HFFc6 (cell line): ENCODE results near the gene DNASE1L1. TPM values are rescaled to one million over a fixed set of nuclear protein-coding genes. Genes with fewer than 3 reads are reported as not detected.

Experiments used
- DNase-seq: peaks from one replicate; pipeline ENCODE4 v3.0.0-alpha.2; 2018
- H3K27ac Mint-ChIP-seq: 2 replicates; pipeline ENCODE4 v1.8.0; 2020; ENCODE audit warnings: mild to moderate bottlenecking, mixed read lengths
- H3K27me3 Mint-ChIP-seq: 2 replicates; pipeline ENCODE4 v1.8.0; 2021; ENCODE audit warnings: mild to moderate bottlenecking, moderate library complexity, mixed read lengths; ENCODE audit not compliant: insufficient read depth
- H3K36me3 Mint-ChIP-seq: 2 replicates; pipeline ENCODE4 v1.8.0; 2021; ENCODE audit warnings: low read depth, mixed read lengths
- H3K4me1 Mint-ChIP-seq: 2 replicates; pipeline ENCODE4 v1.8.0; 2020; ENCODE audit warnings: low read depth, mixed read lengths
- H3K4me3 Mint-ChIP-seq: 2 replicates; pipeline ENCODE4 v1.8.0; 2020; ENCODE audit warnings: mild to moderate bottlenecking, moderate library complexity, mixed read lengths
- H3K9me3 Mint-ChIP-seq: 2 replicates; pipeline ENCODE4 v1.8.0; 2020; ENCODE audit warnings: mild to moderate bottlenecking, mixed read lengths
- CTCF ChIP-seq: fragments of 200-600 bp; sonication (generic); IDR thresholded peaks from 2 replicates; pipeline ENCODE4 v1.5.0; 2021; ENCODE audit warnings: antibody characterized with exemption, mild to moderate bottlenecking
- total RNA-seq, 6 experiments: library from RNA; stranded (reverse); fragmentation: NEBNext Ultra II Directional; extraction: Animal tissue kit (Norgen Biotek cat#: 25700); gene quantifications; 2 replicates in 1 of 6; 3 replicates in 5 of 6; pipeline ENCODE4 v1.2.3, GENCODE V29; 2021

The DNASE1L1 gene
- total RNA-seq, 6 experiments from 2014 or later = 74.8 to 96.3 (median 87.4) TPM

GRCh38 chrX:154363706-154364439 lies 45.2 kb downstream of the DNASE1L1 start:
- Mint-ChIP-seq H3K4me3 (no peak overlapping the region), H3K27ac (no peak overlapping the region), H3K4me1 (peaks cover 5% of the 10 kb centered on the region; the same call in 1 of the 2 replicates), H3K27me3 (peaks cover 7% of the 10 kb centered on the region), H3K9me3 (no peaks in the 10 kb centered on the region), H3K36me3 (peaks cover 5% of the 10 kb centered on the region; the same call in 1 of the 2 replicates)
- TF ChIP-seq CTCF = no peak
- DNase-seq = no peak

GRCh38 chrX:154362085-154362742 lies 46.8 kb downstream of the DNASE1L1 start:
- no peaks in the 10 kb centered on the region for H3K9me3 Mint-ChIP-seq
- TF ChIP-seq CTCF = no peak
- peaks cover 8% of the 10 kb centered on the region; the same call in 1 of the 2 replicates for H3K36me3 Mint-ChIP-seq
- H3K27me3 Mint-ChIP-seq = peaks cover 13% of the 10 kb centered on the region
- H3K4me1 Mint-ChIP-seq = peaks cover 5% of the 10 kb centered on the region; the same call in 1 of the 2 replicates
- peak overlapping the region; percentile 42; the same call in 1 of the 2 replicates for H3K27ac Mint-ChIP-seq
- DNase-seq = no peak
- H3K4me3 Mint-ChIP-seq = no peak overlapping the region

- TF ChIP-seq CTCF = no peak
- Mint-ChIP-seq H3K4me3 (no peak overlapping the region), H3K9me3 (no peaks in the 10 kb centered on the region), H3K27ac (peak overlapping the region; percentile 42; the same call in 1 of the 2 replicates), H3K36me3 (peaks cover 8% of the 10 kb centered on the region; the same call in 1 of the 2 replicates), H3K27me3 (peaks cover 14% of the 10 kb centered on the region), H3K4me1 (peaks cover 5% of the 10 kb centered on the region; the same call in 1 of the 2 replicates)
- no peak for DNase-seq
Measured at GRCh38 chrX:154360155-154360713, 48.8 kb downstream of the DNASE1L1 start.

GRCh38 chrX:154359362-154360154 lies 49.5 kb downstream of the DNASE1L1 start:
- Mint-ChIP-seq H3K27me3 (peaks cover 14% of the 10 kb centered on the region), H3K36me3 (peaks cover 8% of the 10 kb centered on the region; the same call in 1 of the 2 replicates), H3K9me3 (no peaks in the 10 kb centered on the region), H3K4me3 (no peak overlapping the region), H3K27ac (peak overlapping the region; percentile 31; the same call in 1 of the 2 replicates), H3K4me1 (peaks cover 5% of the 10 kb centered on the region; the same call in 1 of the 2 replicates)
- TF ChIP-seq CTCF = no peak
- no peak for DNase-seq

GRCh38 chrX:154358829-154359228 lies 50.2 kb downstream of the DNASE1L1 start:
- H3K27ac Mint-ChIP-seq = peak overlapping the region; percentile 65
- peak overlapping the region; percentile 46; the same call in 1 of the 2 replicates for H3K4me3 Mint-ChIP-seq
- no peak for DNase-seq
- no peaks in the 10 kb centered on the region for H3K9me3 Mint-ChIP-seq
- peaks cover 8% of the 10 kb centered on the region; the same call in 1 of the 2 replicates for H3K36me3 Mint-ChIP-seq
- H3K4me1 Mint-ChIP-seq = peaks cover 5% of the 10 kb centered on the region; the same call in 1 of the 2 replicates
- H3K27me3 Mint-ChIP-seq = peaks cover 14% of the 10 kb centered on the region
- no peak for TF ChIP-seq CTCF
